ENCODE data around the gene UFSP1.

UFSP1 gene

GRCh38 chr7:100895956-100896731 lies 6.6 kb upstream of the UFSP1 start:
- Histone ChIP-seq H3K36me3 (replicated peaks in 1 of 2; ENCODE audit: control insufficient read depth in 2 of 2, insufficient read depth in 2 of 2, low read length in 2 of 2) (no peaks in the 10 kb centered on the region), H3K4ac (ENCODE audit: low read length) (no peak overlapping the region), H4K8ac (ENCODE audit: low read depth, low read length) (no peak overlapping the region), H3K27ac (replicated peaks; ENCODE audit: low read length) (no peak overlapping the region), H2AK5ac (ENCODE audit: low read depth, low read length) (peak overlapping the region; percentile 1), H3K4me2 (ENCODE audit: insufficient read depth, low read length, poor library complexity, severe bottlenecking) (peak overlapping the region; percentile 83), H3K27me3 (ENCODE audit: control insufficient read depth in 3 of 3, insufficient read depth in 3 of 3, low read depth in 1 of 3, low read length in 3 of 3) (peaks cover 15 to 26% (median 21%) of the 10 kb centered on the region in 3 experiments), H2BK15ac (ENCODE audit: low read length) (peak overlapping the region; percentile 79), H2BK12ac (ENCODE audit: low read length) (no peak overlapping the region), H3K14ac (ENCODE audit: low read length) (no peak overlapping the region), H3K79me1 (ENCODE audit: low read depth, low read length) (no peaks in the 10 kb centered on the region), H3K4me3 (ENCODE audit: low read length in 2 of 2) (peak overlapping the region; percentile 15 to 61), H3K9me3 (replicated peaks in 1 of 2; ENCODE audit: control insufficient read depth in 2 of 2, insufficient read depth in 1 of 2, low read depth in 1 of 2, low read length in 2 of 2) (no peaks in the 10 kb centered on the region), H3K9ac (ENCODE audit: low read depth, low read length, poor library complexity) (no peak overlapping the region), H2BK5ac (ENCODE audit: low read length) (no peak overlapping the region), H3K18ac (ENCODE audit: low read length) (no peak overlapping the region), H3K4me1 (ENCODE audit: control insufficient read depth in 2 of 2, insufficient read depth in 1 of 2, low read depth in 1 of 2, low read length in 2 of 2) (peaks cover 19 to 25% of the 10 kb centered on the region in 2 donors), H4K91ac (ENCODE audit: low read depth, low read length, poor library complexity) (no peak overlapping the region), H2BK120ac (ENCODE audit: low read depth, low read length) (no peak overlapping the region), H3K23ac (ENCODE audit: low read depth, low read length, poor library complexity) (peak overlapping the region; percentile 95), H2AFZ (ENCODE audit: low read length) (peak overlapping the region; percentile 84)
- no CpG with 5 or more reads among the region's 54 CpGs for WGBS, 2 donors (ENCODE audit: extremely low coverage in 2 of 2, insufficient read length in 2 of 2, insufficient replicate concordance in 1 of 2)
- no peak for DNase-seq (ENCODE audit: low spot score)

GRCh38 chr7:100895701-100895955 lies 6.1 kb upstream of the UFSP1 start, which contains the start of gene ACHE:
TSS of gene ACHE (minus strand) at chr7:100895888. CDS start at chr7:100894232, 1,656 bp downstream.
- Histone ChIP-seq H3K4me3 (ENCODE audit: low read length in 2 of 2) (peak within 1 kb of the TSS; percentile 33 to 76), H4K91ac (ENCODE audit: low read depth, low read length, poor library complexity) (no peak within 1 kb of the TSS), H2AK5ac (ENCODE audit: low read depth, low read length) (peak within 1 kb of the TSS; percentile 81), H2BK12ac (ENCODE audit: low read length) (no peak within 1 kb of the TSS), H3K4ac (ENCODE audit: low read length) (no peak within 1 kb of the TSS), H3K36me3 (replicated peaks in 1 of 2; ENCODE audit: control insufficient read depth in 2 of 2, insufficient read depth in 2 of 2, low read length in 2 of 2) (no peaks in the 10 kb centered on the region), H2BK120ac (ENCODE audit: low read depth, low read length) (no peak within 1 kb of the TSS), H2BK5ac (ENCODE audit: low read length) (peak within 1 kb of the TSS; percentile 75), H3K79me1 (ENCODE audit: low read depth, low read length) (no peaks in the 10 kb centered on the region), H3K27me3 (ENCODE audit: control insufficient read depth in 3 of 3, insufficient read depth in 3 of 3, low read depth in 1 of 3, low read length in 3 of 3) (peaks cover 15 to 26% (median 21%) of the 10 kb centered on the region in 3 experiments), H3K9ac (ENCODE audit: low read depth, low read length, poor library complexity) (peak within 1 kb of the TSS; percentile 60), H4K8ac (ENCODE audit: low read depth, low read length) (peak within 1 kb of the TSS; percentile 10), H3K27ac (replicated peaks; ENCODE audit: low read length) (no peak within 1 kb of the TSS), H3K18ac (ENCODE audit: low read length) (peak within 1 kb of the TSS; percentile 90), H3K4me2 (ENCODE audit: insufficient read depth, low read length, poor library complexity, severe bottlenecking) (peak within 1 kb of the TSS; percentile 89), H3K14ac (ENCODE audit: low read length) (peak within 1 kb of the TSS; percentile 21), H3K23ac (ENCODE audit: low read depth, low read length, poor library complexity) (peak within 1 kb of the TSS; percentile 95), H2AFZ (ENCODE audit: low read length) (peak within 1 kb of the TSS; percentile 95), H3K9me3 (replicated peaks in 1 of 2; ENCODE audit: control insufficient read depth in 2 of 2, insufficient read depth in 1 of 2, low read depth in 1 of 2, low read length in 2 of 2) (no peaks in the 10 kb centered on the region), H2BK15ac (ENCODE audit: low read length) (peak within 1 kb of the TSS; percentile 100), H3K4me1 (ENCODE audit: control insufficient read depth in 2 of 2, insufficient read depth in 1 of 2, low read depth in 1 of 2, low read length in 2 of 2) (peaks cover 24 to 26% of the 10 kb centered on the region in 2 donors)
- no peak for DNase-seq (ENCODE audit: low spot score)
- no CpG with 5 or more reads among the region's 32 CpGs for WGBS, 2 donors (ENCODE audit: extremely low coverage in 2 of 2, insufficient read length in 2 of 2, insufficient replicate concordance in 1 of 2)

- H2BK5ac ChIP-seq (ENCODE audit: low read length) = peak overlapping the region; percentile 75
- peak overlapping the region; percentile 90 for H3K18ac ChIP-seq (ENCODE audit: low read length)
- no CpG with 5 or more reads among the region's 83 CpGs for WGBS, 2 donors (ENCODE audit: extremely low coverage in 2 of 2, insufficient read length in 2 of 2, insufficient replicate concordance in 1 of 2)
- no peaks in the 10 kb centered on the region for H3K9me3 ChIP-seq (replicated peaks in 1 of 2; ENCODE audit: control insufficient read depth in 2 of 2, insufficient read depth in 1 of 2, low read depth in 1 of 2, low read length in 2 of 2)
- peak overlapping the region; percentile 81 for H2AK5ac ChIP-seq (ENCODE audit: low read depth, low read length)
- peak overlapping the region; percentile 33 to 75 for H3K4me3 ChIP-seq (ENCODE audit: low read length in 2 of 2)
- H2BK120ac ChIP-seq (ENCODE audit: low read depth, low read length) = no peak overlapping the region
- H4K91ac ChIP-seq (ENCODE audit: low read depth, low read length, poor library complexity) = no peak overlapping the region
- H3K9ac ChIP-seq (ENCODE audit: low read depth, low read length, poor library complexity) = peak overlapping the region; percentile 18
- H3K79me1 ChIP-seq (ENCODE audit: low read depth, low read length) = no peaks in the 10 kb centered on the region
- peak overlapping the region; percentile 95 for H2AFZ ChIP-seq (ENCODE audit: low read length)
- H3K23ac ChIP-seq (ENCODE audit: low read depth, low read length, poor library complexity) = peak overlapping the region; percentile 70
- peaks cover 26% of the 10 kb centered on the region in 2 donors for H3K4me1 ChIP-seq (ENCODE audit: control insufficient read depth in 2 of 2, insufficient read depth in 1 of 2, low read depth in 1 of 2, low read length in 2 of 2)
- peaks cover 15 to 26% (median 21%) of the 10 kb centered on the region in 3 experiments for H3K27me3 ChIP-seq (ENCODE audit: control insufficient read depth in 3 of 3, insufficient read depth in 3 of 3, low read depth in 1 of 3, low read length in 3 of 3)
- peak; percentile 86 for DNase-seq (ENCODE audit: low spot score)
- no peaks in the 10 kb centered on the region for H3K36me3 ChIP-seq (replicated peaks in 1 of 2; ENCODE audit: control insufficient read depth in 2 of 2, insufficient read depth in 2 of 2, low read length in 2 of 2)
- no peak overlapping the region for H2BK12ac ChIP-seq (ENCODE audit: low read length)
- peak overlapping the region; percentile 21 for H3K14ac ChIP-seq (ENCODE audit: low read length)
- no peak overlapping the region for H3K4ac ChIP-seq (ENCODE audit: low read length)
- peak overlapping the region; percentile 10 for H4K8ac ChIP-seq (ENCODE audit: low read depth, low read length)
- no peak overlapping the region for H3K27ac ChIP-seq (replicated peaks; ENCODE audit: low read length)
- peak overlapping the region; percentile 89 for H3K4me2 ChIP-seq (ENCODE audit: insufficient read depth, low read length, poor library complexity, severe bottlenecking)
- H2BK15ac ChIP-seq (ENCODE audit: low read length) = peak overlapping the region; percentile 100
Measured at GRCh38 chr7:100894860-100895700, 5.6 kb upstream of the UFSP1 start.

All from neuronal stem cell (in vitro differentiated cells).